Stomach (tissue), 4 donors: Measurements from ENCODE around the gene PCF11.

Source experiments
- CTCF ChIP-seq, 7 experiments: fragments of 450-650 bp in 4 of 7; fragments of 200-600 bp in 3 of 7; sonication (generic) in 3 of 7; IDR thresholded peaks; one replicate each; pipeline ENCODE4 v1.5.1; 2016 to 2019; ENCODE audit warnings: antibody characterized with exemption in 7 of 7, control low read depth in 2 of 7, mild to moderate bottlenecking in 1 of 7
- POLR2A ChIP-seq, 4 donors: fragments of 450-650 bp; IDR thresholded peaks; one replicate each; pipeline ENCODE4 v1.6.1; 2016; ENCODE audit warnings: antibody characterized with exemption in 4 of 4, control low read depth in 2 of 4, mild to moderate bottlenecking in 1 of 4, moderate library complexity in 1 of 4

DNA sequence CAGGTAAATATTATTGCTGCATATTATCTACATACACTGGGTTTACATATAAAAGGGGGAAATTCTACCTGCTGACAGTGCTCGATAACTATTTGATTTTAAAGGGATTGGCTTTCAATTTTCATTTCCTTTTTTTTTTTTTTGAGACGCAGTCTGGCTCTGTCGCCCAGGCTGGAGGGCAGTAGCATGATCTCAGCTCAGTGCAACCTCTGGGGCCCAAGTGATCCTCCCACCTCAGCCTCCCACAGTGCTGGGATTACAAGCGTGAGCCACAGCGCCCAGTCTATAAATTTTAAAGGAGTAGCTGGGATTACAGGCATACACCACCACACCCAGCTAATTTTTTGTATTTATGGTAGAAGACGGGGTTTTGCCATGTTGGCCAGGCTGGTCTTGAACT is 3.2 kb upstream of the PCF11 start:
- TF ChIP-seq POLR2A (IDR thresholded peaks at IDR 0.05) = no peak
- TF ChIP-seq CTCF (IDR thresholded peaks at IDR 0.05) = no peak
